ENCODE data around the gene SLC10A7.
A peak's percentile ranks its signal among the peaks of the same experiment; 100 is the strongest.

SLC10A7 gene

DNA sequence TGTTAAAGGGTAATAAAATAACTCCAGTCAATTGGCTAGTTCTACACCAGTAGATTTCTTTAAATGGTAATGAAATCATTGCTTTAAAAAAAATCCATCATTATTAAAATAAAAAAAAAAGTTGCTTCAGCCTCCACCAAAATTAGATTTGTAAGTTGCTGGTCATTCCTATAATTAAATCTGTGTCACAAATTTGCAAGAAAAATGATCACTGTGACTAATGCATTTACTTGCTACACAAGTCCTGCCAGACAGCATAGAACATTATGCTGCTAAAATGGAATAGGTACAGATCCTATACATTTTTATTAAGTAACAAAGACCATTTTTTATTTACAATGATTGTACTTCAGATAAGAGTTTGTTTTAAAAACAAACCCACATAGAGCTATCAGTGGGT, 85.8 kb downstream of the SLC10A7 start:
- H4K91ac ChIP-seq (ENCODE audit: low read length), result no peak overlapping the region
- H3K27me3 ChIP-seq (ENCODE audit: control insufficient read depth in 1 of 2, insufficient read depth in 1 of 2, low read length in 2 of 2), result no peaks in the 10 kb centered on the region
- no peak overlapping the region for H4K8ac ChIP-seq (ENCODE audit: low read length)
- no peak for DNase-seq
- no peak overlapping the region for H3K4me3 ChIP-seq (ENCODE audit: insufficient read depth in 1 of 2, low read depth in 1 of 2, low read length in 2 of 2)
- no peak overlapping the region for H2AK5ac ChIP-seq (ENCODE audit: low read length, severe bottlenecking)
- H3K27ac ChIP-seq (ENCODE audit: low read length, poor library complexity, severe bottlenecking), result no peak overlapping the region
- no peaks in the 10 kb centered on the region for H3K4me1 ChIP-seq (ENCODE audit: control insufficient read depth, insufficient read depth, low read depth, low read length)
- H3K36me3 ChIP-seq (ENCODE audit: control insufficient read depth in 1 of 2, insufficient read depth in 2 of 2, low read depth in 1 of 2, low read length in 2 of 2), result no peaks in the 10 kb centered on the region
- H3K4ac ChIP-seq (ENCODE audit: low read depth in 1 of 2, low read length in 2 of 2), result no peak overlapping the region
- no peak overlapping the region for H2BK120ac ChIP-seq (ENCODE audit: low read depth, low read length)
- no peak overlapping the region for H3K23ac ChIP-seq (ENCODE audit: low read length in 2 of 2)
- peak overlapping the region; percentile 49 for H3K9ac ChIP-seq (ENCODE audit: low read length)
- H3K9me3 ChIP-seq (ENCODE audit: control insufficient read depth, low read length), result no peaks in the 10 kb centered on the region
- H2BK12ac ChIP-seq (ENCODE audit: low read length in 2 of 2), result no peak overlapping the region
- no peak overlapping the region for H3K4me2 ChIP-seq (ENCODE audit: low read length, poor library complexity, severe bottlenecking)
- H2BK5ac ChIP-seq (ENCODE audit: low read depth, low read length, poor library complexity, severe bottlenecking), result no peak overlapping the region
- H2BK15ac ChIP-seq (ENCODE audit: low read depth, poor library complexity, severe bottlenecking), result no peak overlapping the region
- no peak overlapping the region for H3K14ac ChIP-seq (ENCODE audit: low read length in 2 of 2)
- peaks cover 2% of the 10 kb centered on the region for H3K79me1 ChIP-seq (replicated peaks; ENCODE audit: low read length, poor library complexity, severe bottlenecking)
- no peak overlapping the region for H3K18ac ChIP-seq (ENCODE audit: low read depth in 1 of 2, low read length in 2 of 2)
- no peak overlapping the region for H2AFZ ChIP-seq (ENCODE audit: low read depth, low read length)

DNA sequence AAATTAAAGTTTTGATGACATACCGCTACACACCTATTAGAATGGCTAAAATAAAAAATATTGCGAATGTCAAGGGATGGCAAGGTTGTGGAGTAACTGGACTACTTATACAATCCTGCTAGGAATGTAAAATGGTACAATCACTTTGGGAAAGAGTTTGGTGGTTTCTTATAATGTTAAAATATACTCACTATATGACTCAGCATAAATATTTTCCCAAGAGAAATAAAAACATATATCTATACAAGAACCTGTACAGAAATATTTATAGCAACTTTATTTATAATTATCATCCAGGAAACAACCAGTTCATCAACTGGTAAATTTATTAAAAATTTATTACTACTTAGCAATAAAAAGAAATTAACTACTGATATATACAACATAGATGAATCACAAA, 89.7 kb downstream of the SLC10A7 start:
- Histone ChIP-seq H3K14ac (ENCODE audit: low read length in 2 of 2) (no peak overlapping the region), H4K8ac (ENCODE audit: low read length) (no peak overlapping the region), H3K18ac (ENCODE audit: low read depth in 1 of 2, low read length in 2 of 2) (no peak overlapping the region), H4K91ac (ENCODE audit: low read length) (no peak overlapping the region), H2BK15ac (ENCODE audit: low read depth, poor library complexity, severe bottlenecking) (no peak overlapping the region), H2AK5ac (ENCODE audit: low read length, severe bottlenecking) (no peak overlapping the region), H2AFZ (ENCODE audit: low read depth, low read length) (no peak overlapping the region), H2BK120ac (ENCODE audit: low read depth, low read length) (no peak overlapping the region), H3K4me2 (ENCODE audit: low read length, poor library complexity, severe bottlenecking) (no peak overlapping the region), H3K4me3 (ENCODE audit: insufficient read depth in 1 of 2, low read depth in 1 of 2, low read length in 2 of 2) (no peak overlapping the region), H3K4ac (ENCODE audit: low read depth in 1 of 2, low read length in 2 of 2) (no peak overlapping the region), H3K27me3 (ENCODE audit: control insufficient read depth in 1 of 2, insufficient read depth in 1 of 2, low read length in 2 of 2) (no peaks in the 10 kb centered on the region), H2BK12ac (ENCODE audit: low read length in 2 of 2) (no peak overlapping the region), H2BK5ac (ENCODE audit: low read depth, low read length, poor library complexity, severe bottlenecking) (no peak overlapping the region), H3K27ac (ENCODE audit: low read length, poor library complexity, severe bottlenecking) (no peak overlapping the region), H3K9me3 (ENCODE audit: control insufficient read depth, low read length) (no peaks in the 10 kb centered on the region), H3K23ac (ENCODE audit: low read length in 2 of 2) (no peak overlapping the region), H3K79me1 (replicated peaks; ENCODE audit: low read length, poor library complexity, severe bottlenecking) (peaks cover 2% of the 10 kb centered on the region), H3K4me1 (ENCODE audit: control insufficient read depth, insufficient read depth, low read depth, low read length) (no peaks in the 10 kb centered on the region), H3K36me3 (ENCODE audit: control insufficient read depth in 1 of 2, insufficient read depth in 2 of 2, low read depth in 1 of 2, low read length in 2 of 2) (no peaks in the 10 kb centered on the region), H3K9ac (ENCODE audit: low read length) (no peak overlapping the region)
- no CpG with 5 or more reads among the region's 2 CpGs for WGBS
- DNase-seq, result no peak

DNA sequence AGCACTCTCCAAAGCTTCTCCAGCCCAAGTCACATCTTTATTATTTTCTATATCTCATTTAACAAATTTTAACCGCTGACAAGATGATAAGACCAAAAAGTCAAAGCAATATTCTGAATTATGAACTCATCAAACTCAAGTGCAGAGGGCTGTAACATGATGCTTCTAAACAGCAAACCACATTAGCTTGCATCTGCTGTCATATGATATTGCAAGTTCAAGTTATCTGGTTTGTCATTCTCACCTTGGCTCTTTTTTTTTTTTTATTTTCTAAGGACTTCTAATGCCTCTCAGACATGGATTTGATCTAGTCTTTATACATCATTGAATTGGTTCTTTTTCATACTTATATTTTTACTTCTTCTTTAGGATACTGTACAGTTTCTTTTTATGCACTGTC, 93.4 kb downstream of the SLC10A7 start:
- no peak overlapping the region for H4K91ac ChIP-seq (ENCODE audit: low read length)
- H3K18ac ChIP-seq (ENCODE audit: low read depth in 1 of 2, low read length in 2 of 2), result no peak overlapping the region
- no peak overlapping the region for H3K4me2 ChIP-seq (ENCODE audit: low read length, poor library complexity, severe bottlenecking)
- no peak overlapping the region for H2AFZ ChIP-seq (ENCODE audit: low read depth, low read length)
- DNase-seq, result no peak
- no peak overlapping the region for H3K27ac ChIP-seq (ENCODE audit: low read length, poor library complexity, severe bottlenecking)
- no peak overlapping the region for H3K4me3 ChIP-seq (ENCODE audit: insufficient read depth in 1 of 2, low read depth in 1 of 2, low read length in 2 of 2)
- no peaks in the 10 kb centered on the region for H3K36me3 ChIP-seq (ENCODE audit: control insufficient read depth in 1 of 2, insufficient read depth in 2 of 2, low read depth in 1 of 2, low read length in 2 of 2)
- H3K9me3 ChIP-seq (ENCODE audit: control insufficient read depth, low read length), result no peaks in the 10 kb centered on the region
- no peak overlapping the region for H3K14ac ChIP-seq (ENCODE audit: low read length in 2 of 2)
- no peaks in the 10 kb centered on the region for H3K79me1 ChIP-seq (replicated peaks; ENCODE audit: low read length, poor library complexity, severe bottlenecking)
- H2AK5ac ChIP-seq (ENCODE audit: low read length, severe bottlenecking), result no peak overlapping the region
- H3K23ac ChIP-seq (ENCODE audit: low read length in 2 of 2), result no peak overlapping the region
- no peak overlapping the region for H3K4ac ChIP-seq (ENCODE audit: low read depth in 1 of 2, low read length in 2 of 2)
- H3K4me1 ChIP-seq (ENCODE audit: control insufficient read depth, insufficient read depth, low read depth, low read length), result no peaks in the 10 kb centered on the region
- no peaks in the 10 kb centered on the region for H3K27me3 ChIP-seq (ENCODE audit: control insufficient read depth in 1 of 2, insufficient read depth in 1 of 2, low read length in 2 of 2)
- WGBS, result 96% methylated on average over 1 of the region's 1 CpG
- H2BK5ac ChIP-seq (ENCODE audit: low read depth, low read length, poor library complexity, severe bottlenecking), result no peak overlapping the region
- H2BK12ac ChIP-seq (ENCODE audit: low read length in 2 of 2), result no peak overlapping the region
- no peak overlapping the region for H3K9ac ChIP-seq (ENCODE audit: low read length)
- H2BK15ac ChIP-seq (ENCODE audit: low read depth, poor library complexity, severe bottlenecking), result no peak overlapping the region
- no peak overlapping the region for H2BK120ac ChIP-seq (ENCODE audit: low read depth, low read length)
- no peak overlapping the region for H4K8ac ChIP-seq (ENCODE audit: low read length)

DNA sequence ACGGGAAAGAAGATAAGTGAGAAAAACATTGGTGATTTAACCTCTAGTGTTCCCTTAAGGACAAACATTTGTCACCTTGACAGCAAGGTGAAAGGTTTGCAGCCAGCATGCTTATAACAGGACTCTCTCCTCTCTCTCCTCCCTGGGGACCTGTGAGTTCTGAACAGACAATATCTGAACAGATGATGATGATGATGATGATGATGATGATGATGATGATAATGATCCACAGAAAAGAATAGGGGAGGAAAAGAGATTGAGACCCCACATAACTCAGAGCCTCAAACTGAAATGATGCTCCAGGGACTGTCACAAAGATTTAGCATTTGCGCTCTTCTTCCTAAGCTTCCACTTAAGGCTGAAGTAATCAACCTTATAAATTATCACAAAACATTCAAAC, 103.9 kb downstream of the SLC10A7 start:
- Histone ChIP-seq H3K14ac (ENCODE audit: low read length in 2 of 2) (no peak overlapping the region), H3K9ac (ENCODE audit: low read length) (no peak overlapping the region), H3K18ac (ENCODE audit: low read depth in 1 of 2, low read length in 2 of 2) (no peak overlapping the region), H3K27ac (ENCODE audit: low read length, poor library complexity, severe bottlenecking) (no peak overlapping the region), H2AFZ (ENCODE audit: low read depth, low read length) (no peak overlapping the region), H3K23ac (ENCODE audit: low read length in 2 of 2) (no peak overlapping the region), H3K4me3 (ENCODE audit: insufficient read depth in 1 of 2, low read depth in 1 of 2, low read length in 2 of 2) (no peak overlapping the region), H3K36me3 (ENCODE audit: control insufficient read depth in 1 of 2, insufficient read depth in 2 of 2, low read depth in 1 of 2, low read length in 2 of 2) (no peaks in the 10 kb centered on the region), H3K9me3 (ENCODE audit: control insufficient read depth, low read length) (no peaks in the 10 kb centered on the region), H4K8ac (ENCODE audit: low read length) (no peak overlapping the region), H4K91ac (ENCODE audit: low read length) (no peak overlapping the region), H2AK5ac (ENCODE audit: low read length, severe bottlenecking) (no peak overlapping the region), H3K27me3 (ENCODE audit: control insufficient read depth in 1 of 2, insufficient read depth in 1 of 2, low read length in 2 of 2) (no peaks in the 10 kb centered on the region), H2BK5ac (ENCODE audit: low read depth, low read length, poor library complexity, severe bottlenecking) (no peak overlapping the region), H3K4ac (ENCODE audit: low read depth in 1 of 2, low read length in 2 of 2) (no peak overlapping the region), H3K4me1 (ENCODE audit: control insufficient read depth, insufficient read depth, low read depth, low read length) (no peaks in the 10 kb centered on the region), H2BK15ac (ENCODE audit: low read depth, poor library complexity, severe bottlenecking) (no peak overlapping the region), H3K4me2 (ENCODE audit: low read length, poor library complexity, severe bottlenecking) (no peak overlapping the region), H2BK12ac (ENCODE audit: low read length in 2 of 2) (no peak overlapping the region), H3K79me1 (replicated peaks; ENCODE audit: low read length, poor library complexity, severe bottlenecking) (no peaks in the 10 kb centered on the region), H2BK120ac (ENCODE audit: low read depth, low read length) (no peak overlapping the region)
- 100% methylated on average over 1 of the region's 2 CpGs for WGBS
- DNase-seq, result no peak

All from mesenchymal stem cell (in vitro differentiated cells and primary cell).